GM23338 (cell line): ENCODE measurements around the gene C12orf43. TPM values are rescaled to one million over a fixed set of nuclear protein-coding genes. Genes with fewer than 3 reads are reported as not detected.

ENCODE experiments used
- ATAC-seq: fragments of 200-7000 bp; cut with Tn5 transposase; 3 replicates; pipeline ENCODE4 v1.9.1; 2020
- DNase-seq: peaks from one replicate; pipeline ENCODE4 v3.0.0-alpha.2; 2015; ENCODE audit warnings: low spot score
- H2AFZ ChIP-seq: fragments of 200-600 bp; sonication (generic); 2 replicates; pipeline ENCODE4 v1.8.0; 2016; ENCODE audit warnings: antibody characterized with exemption, mild to moderate bottlenecking, moderate library complexity
- H3F3A ChIP-seq: fragments of 200-600 bp; sonication (generic); replicated peaks from 2 replicates; pipeline ENCODE4 v1.8.0; 2017; ENCODE audit warnings: antibody characterized with exemption, mixed run types, low read depth
- H3K27ac ChIP-seq: fragments of 200-600 bp; sonication (generic); 2 replicates; pipeline ENCODE4 v1.6.1; 2016; ENCODE audit warnings: low read depth
- H3K27me3 ChIP-seq: fragments of 200-600 bp; sonication (generic); 2 replicates; pipeline ENCODE4 v1.8.0; 2016; ENCODE audit warnings: mild to moderate bottlenecking, mixed run types, moderate library complexity; ENCODE audit not compliant: insufficient read depth
- H3K36me3 ChIP-seq: fragments of 200-600 bp; sonication (generic); 2 replicates; pipeline ENCODE4 v1.8.0; 2016; ENCODE audit warnings: mild to moderate bottlenecking; ENCODE audit not compliant: insufficient read depth
- H3K4me1 ChIP-seq: fragments of 200-600 bp; sonication (generic); 2 replicates; pipeline ENCODE4 v1.8.0; 2016; ENCODE audit warnings: mild to moderate bottlenecking, moderate library complexity; ENCODE audit not compliant: insufficient read depth
- H3K4me2 ChIP-seq: fragments of 200-600 bp; sonication (generic); 2 replicates; pipeline ENCODE4 v1.7.1; 2017; ENCODE audit warnings: mixed run types
- H3K4me3 ChIP-seq: fragments of 200-600 bp; sonication (generic); 2 replicates; pipeline ENCODE4 v1.6.1; 2016; ENCODE audit warnings: mixed run types
- H3K79me2 ChIP-seq: fragments of 200-600 bp; sonication (generic); replicated peaks from 2 replicates; pipeline ENCODE4 v1.8.0; 2017; ENCODE audit warnings: mild to moderate bottlenecking; ENCODE audit not compliant: insufficient read depth
- H3K9me2 ChIP-seq: fragments of 200-600 bp; sonication (generic); 2 replicates; pipeline ENCODE4 v1.8.0; 2017; ENCODE audit not compliant: insufficient read depth
- H4K20me1 ChIP-seq: fragments of 200-600 bp; sonication (generic); replicated peaks from 2 replicates; pipeline ENCODE4 v1.8.0; 2017; ENCODE audit warnings: mild to moderate bottlenecking; ENCODE audit not compliant: insufficient read depth
- H3K27ac Mint-ChIP-seq: 2 replicates; pipeline ENCODE4 v1.8.0; 2020; ENCODE audit warnings: inconsistent platforms, mild to moderate bottlenecking, moderate library complexity, mixed read lengths
- H3K27me3 Mint-ChIP-seq: 3 replicates; pipeline ENCODE4 v1.8.0; 2022; ENCODE audit warnings: low read depth, mild to moderate bottlenecking, moderate library complexity, mixed read lengths, inconsistent platforms; ENCODE audit not compliant: insufficient read depth, poor library complexity
- H3K36me3 Mint-ChIP-seq: 3 replicates; pipeline ENCODE4 v1.8.0; 2021; ENCODE audit warnings: low read depth, mild to moderate bottlenecking, inconsistent platforms, moderate library complexity, mixed read lengths
- H3K4me1 Mint-ChIP-seq: 3 replicates; pipeline ENCODE4 v1.8.0; 2020; ENCODE audit warnings: mild to moderate bottlenecking, inconsistent platforms, mixed read lengths
- H3K4me3 Mint-ChIP-seq: 3 replicates; pipeline ENCODE4 v1.8.0; 2021; ENCODE audit warnings: moderate library complexity, mild to moderate bottlenecking, inconsistent platforms, mixed read lengths
- H3K9me3 Mint-ChIP-seq: 3 replicates; pipeline ENCODE4 v1.8.0; 2020; ENCODE audit warnings: moderate library complexity, mild to moderate bottlenecking, inconsistent platforms, mixed read lengths
- CREB1 ChIP-seq: fragments of 250-450 bp; sonication (Bioruptor Pico); IDR thresholded peaks from 2 replicates; pipeline ENCODE4 v1.5.0; 2020; ENCODE audit warnings: low read depth, mild to moderate bottlenecking, moderate library complexity
- EZH2 ChIP-seq: fragments of 200-600 bp; sonication (generic); IDR thresholded peaks from one replicate; pipeline ENCODE4 v1.8.0; 2017; ENCODE audit warnings: antibody characterized with exemption, mild to moderate bottlenecking, low read depth; ENCODE audit not compliant: unreplicated experiment
- NANOG ChIP-seq: IDR thresholded peaks from 2 replicates; pipeline ENCODE4 v1.6.1; 2016; ENCODE audit warnings: antibody characterized with exemption, borderline replicate concordance
- ZNF114 ChIP-seq: fragments of 250-450 bp; sonication (Bioruptor Pico); IDR thresholded peaks from 2 replicates; pipeline ENCODE4 v1.5.0; 2020; ENCODE audit warnings: mild to moderate bottlenecking, moderate library complexity
- ZNF331 ChIP-seq: fragments of 250-450 bp; sonication (Bioruptor Pico); IDR thresholded peaks from 2 replicates; pipeline ENCODE4 v1.5.0; 2020; ENCODE audit warnings: low read depth, mild to moderate bottlenecking, moderate library complexity
- polyA plus RNA-seq: library from polyadenylated mRNA; unstranded; fragments of >200 nt; fragmentation: Nextera tagmentation; extraction: Ambion mirVana; gene quantifications from 2 replicates; pipeline ENCODE4 v1.2.1, GENCODE V29; 2016
- total RNA-seq: library from RNA; depleted of rRNA; stranded (reverse); fragments of >200 nt; shearing (Covaris generic); gene quantifications from 2 replicates; pipeline ENCODE4 v1.2.3, GENCODE V29; 2014
- TF ChIP-seq, protein P1 (sequence below), 2 experiments: fragments of 200-600 bp in 1 of 2; sonication (generic) in 1 of 2; conservative IDR thresholded peaks; 2 replicates each; pipeline versions ENCODE4 v1.5.1 to v1.6.1; 2016 to 2017; ENCODE audit warnings: antibody characterized with exemption in 2 of 2, low read depth in 2 of 2, mild to moderate bottlenecking in 2 of 2, moderate library complexity in 1 of 2
- TF ChIP-seq, protein P2 (sequence below): IDR thresholded peaks from one replicate; pipeline ENCODE4 v1.6.1; 2018; ENCODE audit warnings: antibody characterized with exemption; ENCODE audit not compliant: unreplicated experiment

Gene C12orf43
- total and polyA plus RNA-seq, 2 experiments from 2014 or later = 15.2 to 20.7 TPM

DNA sequence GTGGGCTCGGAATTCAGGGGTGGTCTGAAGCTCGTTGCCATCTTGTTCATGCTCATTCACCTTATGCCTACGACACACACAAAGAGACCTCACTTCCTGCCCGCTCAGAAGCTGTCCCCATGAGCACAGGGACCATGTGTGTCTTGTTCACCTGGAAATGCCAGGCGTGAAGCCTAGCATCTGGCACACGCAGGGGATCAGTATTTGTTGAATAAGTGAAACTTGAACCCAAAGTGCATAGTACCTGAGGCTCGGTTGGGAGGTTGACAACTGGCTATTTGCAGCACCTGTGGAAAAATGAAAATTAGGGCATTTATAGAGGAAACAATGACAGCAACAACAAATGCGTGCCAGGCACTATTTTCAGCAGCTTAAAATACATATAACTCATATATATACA, 5.4 kb downstream of the C12orf43 start (continued):
- TF ChIP-seq, protein P1, sequence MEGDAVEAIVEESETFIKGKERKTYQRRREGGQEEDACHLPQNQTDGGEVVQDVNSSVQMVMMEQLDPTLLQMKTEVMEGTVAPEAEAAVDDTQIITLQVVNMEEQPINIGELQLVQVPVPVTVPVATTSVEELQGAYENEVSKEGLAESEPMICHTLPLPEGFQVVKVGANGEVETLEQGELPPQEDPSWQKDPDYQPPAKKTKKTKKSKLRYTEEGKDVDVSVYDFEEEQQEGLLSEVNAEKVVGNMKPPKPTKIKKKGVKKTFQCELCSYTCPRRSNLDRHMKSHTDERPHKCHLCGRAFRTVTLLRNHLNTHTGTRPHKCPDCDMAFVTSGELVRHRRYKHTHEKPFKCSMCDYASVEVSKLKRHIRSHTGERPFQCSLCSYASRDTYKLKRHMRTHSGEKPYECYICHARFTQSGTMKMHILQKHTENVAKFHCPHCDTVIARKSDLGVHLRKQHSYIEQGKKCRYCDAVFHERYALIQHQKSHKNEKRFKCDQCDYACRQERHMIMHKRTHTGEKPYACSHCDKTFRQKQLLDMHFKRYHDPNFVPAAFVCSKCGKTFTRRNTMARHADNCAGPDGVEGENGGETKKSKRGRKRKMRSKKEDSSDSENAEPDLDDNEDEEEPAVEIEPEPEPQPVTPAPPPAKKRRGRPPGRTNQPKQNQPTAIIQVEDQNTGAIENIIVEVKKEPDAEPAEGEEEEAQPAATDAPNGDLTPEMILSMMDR (conservative IDR thresholded peaks at IDR 0.05; ENCODE audit: low read depth in 2 of 2) = no peak
- TF ChIP-seq EZH2 (no peak), ZNF114 (CRISPR knock-in tag) (no peak), NANOG (no peak), ZNF331 (CRISPR knock-in tag) (no peak)
- TF ChIP-seq, protein P2, sequence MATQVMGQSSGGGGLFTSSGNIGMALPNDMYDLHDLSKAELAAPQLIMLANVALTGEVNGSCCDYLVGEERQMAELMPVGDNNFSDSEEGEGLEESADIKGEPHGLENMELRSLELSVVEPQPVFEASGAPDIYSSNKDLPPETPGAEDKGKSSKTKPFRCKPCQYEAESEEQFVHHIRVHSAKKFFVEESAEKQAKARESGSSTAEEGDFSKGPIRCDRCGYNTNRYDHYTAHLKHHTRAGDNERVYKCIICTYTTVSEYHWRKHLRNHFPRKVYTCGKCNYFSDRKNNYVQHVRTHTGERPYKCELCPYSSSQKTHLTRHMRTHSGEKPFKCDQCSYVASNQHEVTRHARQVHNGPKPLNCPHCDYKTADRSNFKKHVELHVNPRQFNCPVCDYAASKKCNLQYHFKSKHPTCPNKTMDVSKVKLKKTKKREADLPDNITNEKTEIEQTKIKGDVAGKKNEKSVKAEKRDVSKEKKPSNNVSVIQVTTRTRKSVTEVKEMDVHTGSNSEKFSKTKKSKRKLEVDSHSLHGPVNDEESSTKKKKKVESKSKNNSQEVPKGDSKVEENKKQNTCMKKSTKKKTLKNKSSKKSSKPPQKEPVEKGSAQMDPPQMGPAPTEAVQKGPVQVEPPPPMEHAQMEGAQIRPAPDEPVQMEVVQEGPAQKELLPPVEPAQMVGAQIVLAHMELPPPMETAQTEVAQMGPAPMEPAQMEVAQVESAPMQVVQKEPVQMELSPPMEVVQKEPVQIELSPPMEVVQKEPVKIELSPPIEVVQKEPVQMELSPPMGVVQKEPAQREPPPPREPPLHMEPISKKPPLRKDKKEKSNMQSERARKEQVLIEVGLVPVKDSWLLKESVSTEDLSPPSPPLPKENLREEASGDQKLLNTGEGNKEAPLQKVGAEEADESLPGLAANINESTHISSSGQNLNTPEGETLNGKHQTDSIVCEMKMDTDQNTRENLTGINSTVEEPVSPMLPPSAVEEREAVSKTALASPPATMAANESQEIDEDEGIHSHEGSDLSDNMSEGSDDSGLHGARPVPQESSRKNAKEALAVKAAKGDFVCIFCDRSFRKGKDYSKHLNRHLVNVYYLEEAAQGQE = no peak

DNA sequence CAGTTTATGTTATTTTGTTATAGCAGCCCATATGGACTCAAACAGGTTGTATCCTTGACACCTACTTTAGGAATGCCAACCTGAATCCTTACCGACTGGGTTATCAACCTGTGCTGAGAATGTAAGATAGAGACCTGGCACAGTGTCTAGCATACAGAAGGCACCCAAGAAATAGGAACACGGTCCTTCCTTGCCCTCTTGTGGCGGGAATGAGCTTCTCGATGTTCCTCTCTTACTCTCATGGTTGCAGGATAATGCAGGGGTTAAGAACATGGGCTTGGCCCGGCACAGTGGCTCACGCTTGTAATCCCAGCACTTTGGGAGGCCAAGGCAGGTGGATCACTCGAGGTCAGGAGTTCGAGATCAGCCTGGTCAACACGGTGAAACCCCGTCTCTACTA, 6.5 kb downstream of the C12orf43 start:
- Mint-ChIP-seq H3K27me3 (peaks cover 7% of the 10 kb centered on the region), H3K36me3 (peaks cover 55% of the 10 kb centered on the region), H3K9me3 (no peaks in the 10 kb centered on the region; the same call in 2 of the 3 replicates), H3K4me1 (peaks cover 1% of the 10 kb centered on the region; the same call in 1 of the 3 replicates), H3K4me3 (no peak overlapping the region), H3K27ac (no peak overlapping the region)
- DNase-seq (peak; percentile 76), ATAC-seq (peak; percentile 89)
- H4K20me1 ChIP-seq = peaks cover 6% of the 10 kb centered on the region
- peaks cover 15% of the 10 kb centered on the region for H3K79me2 ChIP-seq
- peaks cover 11% of the 10 kb centered on the region for H3K36me3 ChIP-seq
- no peak overlapping the region for H3K4me2 ChIP-seq
- no peak overlapping the region for H3K4me3 ChIP-seq
- H2AFZ ChIP-seq = no peak overlapping the region
- H3K27ac ChIP-seq = no peak overlapping the region
- TF ChIP-seq CREB1 (CRISPR knock-in tag) = no peak
- TF ChIP-seq, protein P1 (conservative IDR thresholded peaks at IDR 0.05; ENCODE audit: low read depth in 2 of 2) = peak; percentile 64 to 81
- TF ChIP-seq ZNF331 (CRISPR knock-in tag) = no peak
- H3F3A ChIP-seq = no peaks in the 10 kb centered on the region
- H3K27me3 ChIP-seq = no peaks in the 10 kb centered on the region
- H3K4me1 ChIP-seq = no peaks in the 10 kb centered on the region
- H3K9me2 ChIP-seq = no peaks in the 10 kb centered on the region
